Measurements from ENCODE around the gene SIGLEC10.

Gene SIGLEC10

GRCh38 chr19:51364200-51365106 lies 53.0 kb downstream of the SIGLEC10 start:
- no peak for DNase-seq

- DNase-seq = no peak
Observed at GRCh38 chr19:51361239-51361638, 56.2 kb downstream of the SIGLEC10 start.

All from RPMI8226 (cell line).